Uterus (tissue), 2 donors: Measurements from ENCODE around the gene ARHGAP36.

ENCODE experiments used
- CTCF ChIP-seq, 4 experiments: fragments of 200-600 bp in 2 of 4; fragments of 450-650 bp in 2 of 4; sonication (generic) in 2 of 4; IDR thresholded peaks; one replicate each; pipeline ENCODE4 v1.5.1; 2016 to 2019; ENCODE audit warnings: antibody characterized with exemption in 4 of 4, mild to moderate bottlenecking in 2 of 4, moderate library complexity in 1 of 4
- POLR2A ChIP-seq, 2 donors: fragments of 450-650 bp; IDR thresholded peaks; one replicate each; pipeline ENCODE4 v1.6.1; 2016; ENCODE audit warnings: antibody characterized with exemption in 2 of 2, mild to moderate bottlenecking in 1 of 2, moderate library complexity in 1 of 2

- TF ChIP-seq POLR2A (IDR thresholded peaks at IDR 0.05): no peak
- no peak for TF ChIP-seq CTCF (IDR thresholded peaks at IDR 0.05)
Observed at GRCh38 chrX:131072871-131073571, 14.9 kb downstream of the ARHGAP36 start.
